Adrenal gland (tissue), 5 donors: ENCODE results near the gene CLSTN3.

ENCODE experiments used
- CTCF ChIP-seq, 6 experiments: fragments of 450-650 bp in 4 of 6; fragments of 200-600 bp in 2 of 6; sonication (generic) in 1 of 6; IDR thresholded peaks; 1 replicate in 5 of 6; 2 replicates in 1 of 6; pipeline versions ENCODE4 v1.5.1 to v1.8.0; 2016 to 2021; ENCODE audit warnings: antibody characterized with exemption in 6 of 6, mild to moderate bottlenecking in 2 of 6, moderate library complexity in 1 of 6
- POLR2A ChIP-seq, 2 donors: fragments of 450-650 bp; IDR thresholded peaks; one replicate each; pipeline ENCODE4 v1.6.1; 2017; ENCODE audit warnings: antibody characterized with exemption in 2 of 2, mild to moderate bottlenecking in 2 of 2, moderate library complexity in 1 of 2
- donor health status: DM: no; HTN: no; CAD: no.

DNA sequence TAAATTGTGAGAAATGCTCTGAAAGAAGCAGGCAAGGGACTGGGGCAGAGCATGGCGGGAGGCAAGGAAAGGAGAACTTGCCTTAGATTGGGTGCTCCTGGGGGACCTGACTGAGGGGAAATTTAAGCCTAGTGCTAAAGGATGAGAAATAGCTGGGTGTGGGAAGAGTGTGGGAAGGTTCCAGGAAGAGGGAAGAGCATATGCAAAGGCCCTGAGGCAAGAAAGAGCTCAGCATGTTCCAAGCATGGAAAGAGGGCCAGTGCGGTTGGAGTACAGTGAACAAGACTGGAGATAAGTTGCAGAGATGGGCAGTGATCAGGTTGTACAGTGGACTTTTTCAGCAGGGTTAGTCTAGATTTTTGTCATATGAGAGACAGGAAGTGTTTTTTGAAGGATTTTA is 9.0 kb downstream of the CLSTN3 start:
- TF ChIP-seq CTCF (IDR thresholded peaks at IDR 0.05), result no peak
- TF ChIP-seq POLR2A (IDR thresholded peaks at IDR 0.05), result no peak
